ENCODE data around the gene CCDC47. TPM values are rescaled to one million over a fixed set of nuclear protein-coding genes. Genes with fewer than 3 reads are reported as not detected.

Gene CCDC47
- total and polyA plus RNA-seq, 2 donors (not counting 1 experiment from before 2014, with no cell fraction given), result 7.4 to 39.7 TPM

GRCh38 chr17:63718988-63719387 lies 54.4 kb downstream of the CCDC47 start:
- no peak overlapping the region for H3K9ac ChIP-seq (ENCODE audit: low read length)
- WGBS (ENCODE audit: insufficient coverage), result 100% methylated on average over 2 of the region's 5 CpGs
- intact Hi-C loops (cut with micrococcal nuclease), result no loop called here
- H3K27ac Mint-ChIP-seq, result no peak overlapping the region
- no peak overlapping the region for H2AFZ ChIP-seq (ENCODE audit: insufficient read depth, low read depth, low read length, poor library complexity, severe bottlenecking)
- H3K79me2 ChIP-seq (ENCODE audit: control insufficient read depth, insufficient read depth, low read length), result peaks cover 10% of the 10 kb centered on the region
- H3K4me3 ChIP-seq (ENCODE audit: control extremely low read depth in 1 of 5, extremely low read depth in 1 of 5, insufficient read depth in 1 of 5, low read depth in 2 of 5, low read length in 4 of 5), result no peak overlapping the region
- no peaks in the 10 kb centered on the region for H4K20me1 ChIP-seq (ENCODE audit: control insufficient read depth, insufficient read depth, low read length, poor library complexity, severe bottlenecking)
- no peak overlapping the region for H3K27ac ChIP-seq (ENCODE audit: low read length in 2 of 2)
- peaks cover 15 to 27% of the 10 kb centered on the region in 2 experiments for H3K36me3 ChIP-seq (replicated peaks in 1 of 2; ENCODE audit: control extremely low read depth in 1 of 2, control insufficient read depth in 1 of 2, extremely low read depth in 1 of 2, insufficient read depth in 2 of 2, low read length in 1 of 2)
- H3K27me3 ChIP-seq (replicated peaks in 1 of 4; ENCODE audit: control extremely low read depth in 1 of 4, control insufficient read depth in 3 of 4, insufficient read depth in 4 of 4, low read length in 3 of 4), result no peaks in the 10 kb centered on the region
- no peaks in the 10 kb centered on the region for H3K4me1 Mint-ChIP-seq
- H3K9me3 Mint-ChIP-seq (ENCODE audit: insufficient read depth), result no peaks in the 10 kb centered on the region
- no peak for TF ChIP-seq CTCF (IDR thresholded peaks at IDR 0.05)
- TF ChIP-seq EZH2 (IDR thresholded peaks at IDR 0.05; ENCODE audit: borderline replicate concordance, insufficient read depth, low read depth, low read length, poor library complexity, severe bottlenecking), result no peak
- H3K4me3 Mint-ChIP-seq, result no peak overlapping the region
- ChIA-PET POLR2A (no interaction called here), CTCF (interaction anchor here (1.0 kb wide), 1 partner anchor 107 kb away, joined by 4 read pairs; no protein-coding TSS in a partner anchor)
- H3K27me3 Mint-ChIP-seq, result no peaks in the 10 kb centered on the region
- no peaks in the 10 kb centered on the region for H3K4me1 ChIP-seq (ENCODE audit: control insufficient read depth in 2 of 2, insufficient read depth in 2 of 2, low read length in 2 of 2)
- ATAC-seq (ENCODE audit: low read depth) (no peak), DNase-seq (no peak)
- no peak overlapping the region for H3K4me2 ChIP-seq (replicated peaks; ENCODE audit: low read depth, low read length, poor library complexity, severe bottlenecking)
- no peaks in the 10 kb centered on the region for H3K9me3 ChIP-seq (ENCODE audit: control extremely low read depth in 1 of 3, control insufficient read depth in 2 of 3, insufficient read depth in 1 of 3, low read length in 2 of 3)

- Histone ChIP-seq H3K79me2 (ENCODE audit: control insufficient read depth, insufficient read depth, low read length) (peaks cover 24% of the 10 kb centered on the region), H4K20me1 (ENCODE audit: control insufficient read depth, insufficient read depth, low read length, poor library complexity, severe bottlenecking) (no peaks in the 10 kb centered on the region), H3K4me2 (replicated peaks; ENCODE audit: low read depth, low read length, poor library complexity, severe bottlenecking) (no peak overlapping the region), H3K27me3 (replicated peaks in 1 of 4; ENCODE audit: control extremely low read depth in 1 of 4, control insufficient read depth in 3 of 4, insufficient read depth in 4 of 4, low read length in 3 of 4) (no peaks in the 10 kb centered on the region), H3K9me3 (ENCODE audit: control extremely low read depth in 1 of 3, control insufficient read depth in 2 of 3, insufficient read depth in 1 of 3, low read length in 2 of 3) (no peaks in the 10 kb centered on the region), H3K4me3 (ENCODE audit: control extremely low read depth in 1 of 5, extremely low read depth in 1 of 5, insufficient read depth in 1 of 5, low read depth in 2 of 5, low read length in 4 of 5) (no peak overlapping the region), H3K27ac (ENCODE audit: low read length in 2 of 2) (no peak overlapping the region), H3K36me3 (replicated peaks in 1 of 2; ENCODE audit: control extremely low read depth in 1 of 2, control insufficient read depth in 1 of 2, extremely low read depth in 1 of 2, insufficient read depth in 2 of 2, low read length in 1 of 2) (peaks cover 21 to 41% of the 10 kb centered on the region in 2 experiments), H2AFZ (ENCODE audit: insufficient read depth, low read depth, low read length, poor library complexity, severe bottlenecking) (no peak overlapping the region), H3K9ac (ENCODE audit: low read length) (no peak overlapping the region), H3K4me1 (ENCODE audit: control insufficient read depth in 2 of 2, insufficient read depth in 2 of 2, low read length in 2 of 2) (no peaks in the 10 kb centered on the region)
- no peak overlapping the region for H3K4me3 Mint-ChIP-seq
- H3K27me3 Mint-ChIP-seq, result no peaks in the 10 kb centered on the region
- ChIA-PET CTCF (interaction anchor here (0.5 to 1.3 kb wide), 2 partner anchors 16 to 20 kb away, joined by 3 read pairs; no protein-coding TSS in a partner anchor), POLR2A (no interaction called here)
- WGBS (ENCODE audit: insufficient coverage), result 100% methylated on average over 1 of the region's 3 CpGs
- intact Hi-C loops (cut with micrococcal nuclease), result no loop called here
- DNase-seq (no peak), ATAC-seq (ENCODE audit: low read depth) (no peak)
- no peaks in the 10 kb centered on the region for H3K4me1 Mint-ChIP-seq
- H3K9me3 Mint-ChIP-seq (ENCODE audit: insufficient read depth), result no peaks in the 10 kb centered on the region
- no peak overlapping the region for H3K27ac Mint-ChIP-seq
- TF ChIP-seq CTCF (IDR thresholded peaks at IDR 0.05) (no peak), EZH2 (IDR thresholded peaks at IDR 0.05; ENCODE audit: borderline replicate concordance, insufficient read depth, low read depth, low read length, poor library complexity, severe bottlenecking) (no peak)
Measured at GRCh38 chr17:63716426-63716825, 57.0 kb downstream of the CCDC47 start.

Data from B cell (primary cell).